H1 (cell line): Measurements from ENCODE around the gene ACSF3. TPM values are rescaled to one million over a fixed set of nuclear protein-coding genes. Genes with fewer than 3 reads are reported as not detected.
A peak's percentile ranks its signal among the peaks of the same experiment; 100 is the strongest.

ENCODE experiments used
- CTCF ChIA-PET: fragments of 300-600 bp; sonication (Branson Sonifier 250); formaldehyde crosslinking; loops from one replicate; lab custom pipeline; 2021; ENCODE audit not compliant: partially characterized antibody; lab: Charles Lee
- POLR2A ChIA-PET: fragments of 300-600 bp; sonication (Branson Sonifier 250); formaldehyde crosslinking; loops from one replicate; lab custom pipeline; 2021; ENCODE audit warnings: inconsistent platforms; ENCODE audit not compliant: partially characterized antibody; lab: Charles Lee
- DNase-seq, 2 experiments: peaks; one replicate each; pipeline versions ENCODE4 v3.0.0 to v3.0.0-alpha.2; 2010 to 2022; ENCODE audit warnings: low spot score in 2 of 2, low read depth in 1 of 2, mixed read lengths in 1 of 2
- FAIRE-seq: peaks from 2 replicates; lab custom pipeline; 2011; peaks lifted over from hg19 to GRCh38; lab: Jason Lieb, UNC
- H2AFZ ChIP-seq: 2 replicates; pipeline ENCODE4 v1.8.1; 2012; ENCODE audit warnings: low read length, inconsistent platforms
- H2AK5ac ChIP-seq: 2 replicates; pipeline ENCODE4 v1.6.1; 2013; ENCODE audit warnings: low read depth, low read length
- H2BK120ac ChIP-seq: replicated peaks from 2 replicates; pipeline ENCODE3; 2013; ENCODE audit warnings: low read depth, low read length, inconsistent platforms
- H2BK12ac ChIP-seq: 2 replicates; pipeline ENCODE4 v1.6.1; 2013; ENCODE audit warnings: low read depth, low read length
- H2BK15ac ChIP-seq: 2 replicates; pipeline ENCODE4 v1.6.1; 2013; ENCODE audit warnings: low read length
- H2BK20ac ChIP-seq: 2 replicates; pipeline ENCODE4 v1.6.1; 2013; ENCODE audit warnings: low read length
- H2BK5ac ChIP-seq: 2 replicates; pipeline ENCODE4 v1.6.1; 2013; ENCODE audit warnings: low read depth, low read length
- H3K14ac ChIP-seq: 2 replicates; pipeline ENCODE4 v1.6.1; 2013; ENCODE audit warnings: inconsistent platforms; ENCODE audit not compliant: insufficient read length
- H3K18ac ChIP-seq: 2 replicates; pipeline ENCODE4 v1.6.1; 2013; ENCODE audit warnings: low read length; ENCODE audit errors: extremely low read depth
- H3K23ac ChIP-seq: 2 replicates; pipeline ENCODE4 v1.6.1; 2013; ENCODE audit warnings: inconsistent platforms; ENCODE audit not compliant: insufficient read length
- H3K23me2 ChIP-seq: 2 replicates; pipeline ENCODE4 v1.6.1; 2013; ENCODE audit warnings: low read depth, low read length
- H3K27ac ChIP-seq: 2 replicates; pipeline ENCODE4 v1.6.1; 2011; ENCODE audit warnings: low read depth, low read length, inconsistent platforms
- H3K27me3 ChIP-seq, 4 experiments: replicated peaks in 1 of 4; 1 replicate in 1 of 4; 2 replicates in 3 of 4; pipeline versions ENCODE4 v1.6.1 to v1.8.1; 2011 to 2013; ENCODE audit warnings: low read length in 3 of 4, mild to moderate bottlenecking in 3 of 4, inconsistent platforms in 2 of 4, mixed read lengths in 2 of 4, moderate library complexity in 1 of 4; ENCODE audit not compliant: control insufficient read depth in 3 of 4, insufficient read depth in 3 of 4; ENCODE audit errors: extremely low read depth in 1 of 4
- H3K36me3 ChIP-seq, 4 experiments: 2 replicates each; pipeline versions ENCODE4 v1.6.1 to v1.8.1; 2011 to 2013; ENCODE audit warnings: mild to moderate bottlenecking in 4 of 4, low read length in 3 of 4, moderate library complexity in 2 of 4, control low read depth in 1 of 4, inconsistent platforms in 1 of 4; ENCODE audit not compliant: insufficient read depth in 4 of 4, control insufficient read depth in 2 of 4
- H3K4ac ChIP-seq: replicated peaks from 2 replicates; pipeline ENCODE3; 2013; ENCODE audit warnings: low read length, low read depth, mixed read lengths, inconsistent platforms; ENCODE audit not compliant: insufficient read length
- H3K4me1 ChIP-seq, 4 experiments: replicated peaks in 1 of 4; 1 replicate in 1 of 4; 2 replicates in 3 of 4; pipeline versions ENCODE4 v1.6.1 to v1.8.1; 2011 to 2013; ENCODE audit warnings: low read length in 3 of 4, inconsistent platforms in 2 of 4, mixed read lengths in 1 of 4; ENCODE audit not compliant: insufficient read depth in 4 of 4, control insufficient read depth in 3 of 4
- H3K4me2 ChIP-seq, 2 experiments: 2 replicates each; pipeline versions ENCODE4 v1.6.1 to v1.8.1; 2011 to 2013; ENCODE audit warnings: low read depth in 2 of 2, low read length in 2 of 2, control low read depth in 1 of 2, inconsistent platforms in 1 of 2, mild to moderate bottlenecking in 1 of 2; ENCODE audit not compliant: insufficient read depth in 1 of 2
- H3K4me3 ChIP-seq, 4 experiments: fragments of 200-600, 300-600 bp in 1 of 4; sonication (generic), shearing (Covaris generic), sonication (Bioruptor Twin) in 1 of 4; 2 replicates each; pipeline versions ENCODE4 v1.5.1 to v1.8.1; 2011 to 2016; ENCODE audit warnings: low read length in 4 of 4, low read depth in 3 of 4, control low read depth in 2 of 4, inconsistent platforms in 2 of 4, mild to moderate bottlenecking in 2 of 4, mixed read lengths in 1 of 4, moderate library complexity in 1 of 4; ENCODE audit not compliant: insufficient read depth in 2 of 4; ENCODE audit errors: extremely low read depth in 1 of 4
- H3K56ac ChIP-seq: replicated peaks from 2 replicates; pipeline ENCODE3; 2013; ENCODE audit warnings: low read depth, mild to moderate bottlenecking, mixed read lengths, low read length, inconsistent platforms; ENCODE audit not compliant: insufficient read length
- H3K79me1 ChIP-seq: 2 replicates; pipeline ENCODE4 v1.6.1; 2013; ENCODE audit warnings: low read depth, low read length, control low read depth
- H3K79me2 ChIP-seq, 2 experiments: 2 replicates each; pipeline versions ENCODE4 v1.6.1 to v1.8.1; 2012 to 2013; ENCODE audit warnings: low read length in 2 of 2, mild to moderate bottlenecking in 2 of 2, inconsistent platforms in 1 of 2; ENCODE audit not compliant: insufficient read depth in 2 of 2, control insufficient read depth in 1 of 2
- H3K9ac ChIP-seq, 4 experiments: replicated peaks in 1 of 4; 1 replicate in 1 of 4; 2 replicates in 3 of 4; pipeline versions ENCODE4 v1.6.1 to v1.8.1; 2011 to 2013; ENCODE audit warnings: low read depth in 3 of 4, low read length in 3 of 4, control low read depth in 2 of 4, mild to moderate bottlenecking in 2 of 4, moderate library complexity in 2 of 4, inconsistent platforms in 1 of 4; ENCODE audit errors: extremely low read depth in 1 of 4
- H3K9me3 ChIP-seq, 2 experiments: 2 replicates each; pipeline versions ENCODE4 v1.6.1 to v1.8.1; 2012 to 2013; ENCODE audit warnings: mild to moderate bottlenecking in 2 of 2, moderate library complexity in 2 of 2, control low read depth in 1 of 2, inconsistent platforms in 1 of 2, low read depth in 1 of 2, low read length in 1 of 2, mixed read lengths in 1 of 2; ENCODE audit not compliant: insufficient read depth in 2 of 2
- H4K20me1 ChIP-seq, 2 experiments: replicated peaks in 1 of 2; 2 replicates each; pipeline versions ENCODE3 to v1.8.1; 2011 to 2013; ENCODE audit warnings: inconsistent platforms in 2 of 2, low read length in 2 of 2, mild to moderate bottlenecking in 1 of 2; ENCODE audit not compliant: insufficient read depth in 2 of 2, control insufficient read depth in 1 of 2
- H4K5ac ChIP-seq: 2 replicates; pipeline ENCODE4 v1.6.1; 2013; ENCODE audit warnings: low read length, low read depth, mixed read lengths, inconsistent platforms; ENCODE audit not compliant: insufficient read length
- H4K8ac ChIP-seq: 2 replicates; pipeline ENCODE4 v1.8.0; 2013; ENCODE audit warnings: mild to moderate bottlenecking, moderate library complexity, low read length, inconsistent platforms; ENCODE audit not compliant: insufficient read depth; ENCODE audit errors: extremely low read depth
- H4K91ac ChIP-seq: replicated peaks from 2 replicates; pipeline ENCODE3; 2013; ENCODE audit warnings: low read length, mixed read lengths, inconsistent platforms; ENCODE audit not compliant: insufficient read length
- ATF3 ChIP-seq: IDR thresholded peaks from 2 replicates; pipeline ENCODE4 v1.6.1; 2011; ENCODE audit warnings: low read depth, mild to moderate bottlenecking, low read length; ENCODE audit not compliant: insufficient read depth
- CHD2 ChIP-seq: IDR thresholded peaks from 2 replicates; pipeline ENCODE4 v1.6.1; 2012; ENCODE audit warnings: low read length, improper control_type of control experiment
- EP300 ChIP-seq, 2 experiments: IDR thresholded peaks; 1 replicate in 1 of 2; 2 replicates in 1 of 2; pipeline ENCODE4 v1.6.1; 2011 to 2012; ENCODE audit warnings: low read depth in 2 of 2, low read length in 2 of 2, mild to moderate bottlenecking in 2 of 2, borderline replicate concordance in 1 of 2, inconsistent platforms in 1 of 2, moderate library complexity in 1 of 2
- KDM1A ChIP-seq: fragments of 200-600, 300-600 bp; sonication (generic); IDR thresholded peaks from 2 replicates; pipeline ENCODE4 v1.7.1; 2016; ENCODE audit warnings: mild to moderate bottlenecking, low read length, borderline replicate concordance
- NANOG ChIP-seq: IDR thresholded peaks from 2 replicates; pipeline ENCODE4 v1.6.1; 2011; ENCODE audit warnings: low read length, low read depth, mild to moderate bottlenecking, inconsistent platforms; ENCODE audit not compliant: insufficient read depth, poor library complexity, severe bottlenecking
- NRF1 ChIP-seq: IDR thresholded peaks from 2 replicates; pipeline ENCODE4 v1.6.1; 2011; ENCODE audit warnings: mild to moderate bottlenecking, low read depth, low read length, improper control_type of control experiment
- RFX5 ChIP-seq: IDR thresholded peaks from 2 replicates; pipeline ENCODE4 v1.6.1; 2011; ENCODE audit warnings: low read depth, low read length, improper control_type of control experiment, borderline replicate concordance
- RNF2 ChIP-seq: fragments of 200-900, 300-1000 bp; sonication (generic); IDR thresholded peaks from 2 replicates; pipeline ENCODE4 v1.7.1; 2016; ENCODE audit warnings: borderline replicate concordance, low read depth, mild to moderate bottlenecking, antibody characterized with exemption, low read length; ENCODE audit not compliant: poor library complexity, severe bottlenecking; ENCODE audit errors: missing control alignments
- TAF7 ChIP-seq: optimal IDR thresholded peaks from 2 replicates; pipeline ENCODE3; 2011; ENCODE audit warnings: low read depth, mild to moderate bottlenecking, inconsistent platforms, low read length, moderate library complexity, borderline replicate concordance
- TBP ChIP-seq: IDR thresholded peaks from 2 replicates; pipeline ENCODE4 v1.6.1; 2011; ENCODE audit warnings: low read depth, low read length, improper control_type of control experiment
- WGBS, 2 experiments: shearing (Covaris generic) in 1 of 2; methylation state at CpG; one replicate each; pipeline versions ENCODE4 v1.1.6 to v1.1.7; 2013 to 2015; ENCODE audit warnings: low lambda C conversion rate in 2 of 2, mixed read lengths in 2 of 2, inconsistent platforms in 1 of 2, low coverage in 1 of 2, missing lambda C conversion rate in 1 of 2; ENCODE audit not compliant: insufficient replicate concordance in 2 of 2, insufficient coverage in 1 of 2, insufficient read length in 1 of 2; ENCODE audit errors: extremely low coverage in 1 of 2, missing lambda C conversion rate in 1 of 2; 5-methylcytosine and 5-hydroxymethylcytosine counted together
- polyA plus RNA-seq, 7 experiments: library from polyadenylated mRNA; depleted of rRNA in 3 of 7; stranded (reverse) in 5 of 7; unstranded in 2 of 7; fragments of >200 nt in 5 of 7; fragments of 200-250 nt in 2 of 7; gene quantifications; 1 replicate in 5 of 7; 2 replicates in 1 of 7; 4 replicates in 1 of 7; pipeline versions ENCODE4 v1.2.1 to v1.2.3, GENCODE V29; 2011 to 2013; ENCODE audit warnings: missing spikeins in 2 of 7, mixed read lengths in 2 of 7
- total RNA-seq: library from RNA; stranded (reverse); fragmentation: NEBNext Ultra II Directional; extraction: Animal tissue kit (Norgen Biotek cat#: 25700); gene quantifications from 2 replicates; pipeline ENCODE4 v1.2.1, GENCODE V29; 2021

Gene ACSF3
- total and polyA plus RNA-seq, 2 of the 8 experiments (the other 6 are each of a cell fraction or from before 2014, with no cell fraction given): 15.6 to 22.9 TPM

- no peak overlapping the region for H2BK12ac ChIP-seq
- H3K4me3 ChIP-seq: no peak overlapping the region
- no peaks in the 10 kb centered on the region for H3K79me2 ChIP-seq
- H3K79me1 ChIP-seq: no peaks in the 10 kb centered on the region
- no peak overlapping the region for H3K27ac ChIP-seq
- no peak overlapping the region for H3K4ac ChIP-seq
- no peak for TF ChIP-seq NRF1
- no peak for TF ChIP-seq CHD2
- TF ChIP-seq NANOG: no peak
- TF ChIP-seq TBP: no peak
- TF ChIP-seq TAF7: no peak
- TF ChIP-seq RNF2: no peak
- TF ChIP-seq EP300 (IDR thresholded peaks at IDR 0.05; ENCODE audit: borderline replicate concordance in 1 of 2, low read depth in 2 of 2, low read length in 2 of 2): no peak
- no peak for TF ChIP-seq KDM1A
- TF ChIP-seq RFX5: no peak
- TF ChIP-seq ATF3: no peak
- H3K23ac ChIP-seq: no peak overlapping the region
- H2BK15ac ChIP-seq: no peak overlapping the region
- H4K8ac ChIP-seq: no peak overlapping the region
- CTCF ChIA-PET: interaction anchor here (0.6 to 0.9 kb wide), 2 partner anchors 8 to 31 kb away, joined by 3 to 4 read pairs; no protein-coding TSS in a partner anchor
- H3K4me2 ChIP-seq: no peak overlapping the region
- no peak overlapping the region for H3K9ac ChIP-seq
- FAIRE-seq: no peak
- H4K91ac ChIP-seq: no peak overlapping the region
- H4K20me1 ChIP-seq: peaks cover 0 to 1% of the 10 kb centered on the region in 2 experiments
- H2AFZ ChIP-seq: no peak overlapping the region
- H3K14ac ChIP-seq: no peak overlapping the region
- H3K18ac ChIP-seq: no peak overlapping the region
- no peaks in the 10 kb centered on the region for H3K36me3 ChIP-seq
- H3K27me3 ChIP-seq: no peaks in the 10 kb centered on the region; a peak in 2 of 7 replicates
- no peaks in the 10 kb centered on the region for H3K23me2 ChIP-seq
- H2BK20ac ChIP-seq: no peak overlapping the region
- no peak overlapping the region for H2BK5ac ChIP-seq
- H2BK120ac ChIP-seq: no peak overlapping the region
- H3K56ac ChIP-seq: no peak overlapping the region
- WGBS, 2 experiments: 91% methylated on average over 32 of the region's 48 CpGs; no CpG with 5 or more reads in 1 of the 2 experiments
- no peak overlapping the region for H2AK5ac ChIP-seq
- no peaks in the 10 kb centered on the region for H3K4me1 ChIP-seq
- POLR2A ChIA-PET: interaction anchor here (1.9 kb wide), 1 partner anchor 11 kb away, joined by 9 read pairs; no protein-coding TSS in a partner anchor
- no peaks in the 10 kb centered on the region for H3K9me3 ChIP-seq
- peak in 1 of 2 experiments; percentile 55 for DNase-seq
- no peak overlapping the region for H4K5ac ChIP-seq
These were observed 91.5 kb downstream of the ACSF3 start for GRCh38 chr16:89184933-89185794.
